HG02840 (cell line): Measurements from ENCODE around the gene LRFN5.
"Not testable (repeated sequence)": the region's sequence is repeated elsewhere in the genome, so short reads cannot be mapped to it uniquely, and the experiment has no call there.

Experiments used
- ATAC-seq: cut with Tn5 transposase; IDR thresholded peaks from one replicate; pipeline ENCODE4 v1.9.1; 2021; ENCODE audit warnings: mild to moderate bottlenecking, moderate library complexity, moderate number of reproducible peaks; ENCODE audit not compliant: unreplicated experiment, low FRiP score

Gene LRFN5

DNA sequence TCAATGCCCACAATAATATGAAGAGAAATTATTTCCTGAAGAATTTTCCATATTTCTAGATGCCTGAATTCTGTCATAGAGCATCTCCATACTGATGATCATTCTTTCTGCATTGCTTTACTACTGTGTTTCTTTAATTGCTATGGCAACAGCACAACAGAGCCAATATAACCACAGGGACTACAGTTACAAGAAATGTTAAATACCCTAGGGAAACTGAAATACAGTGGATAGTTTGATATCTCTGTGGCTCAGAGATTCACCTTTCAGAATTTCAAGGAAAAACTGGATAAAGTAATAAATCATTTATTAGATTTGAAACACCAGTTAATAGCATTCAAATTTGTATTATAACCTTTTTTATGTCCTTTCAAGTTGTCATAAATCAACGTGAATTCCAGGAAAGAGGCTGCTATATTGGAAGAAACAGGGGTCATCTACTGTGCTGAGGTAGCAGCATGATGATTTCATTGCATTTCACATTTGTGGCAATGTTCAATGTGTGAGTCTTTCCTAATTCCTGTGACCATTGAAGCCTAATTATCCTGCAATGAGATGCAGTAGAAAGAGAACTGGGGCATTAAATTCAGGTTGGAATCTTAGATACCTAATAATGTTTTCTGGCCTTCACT is 267.1 kb downstream of the LRFN5 start:
- no peak for ATAC-seq

GRCh38 chr14:41875116-41875515 is 268.4 kb downstream of the LRFN5 start:
- ATAC-seq: no peak

GRCh38 chr14:41878321-41878720 is 271.6 kb downstream of the LRFN5 start:
- ATAC-seq: no peak

DNA sequence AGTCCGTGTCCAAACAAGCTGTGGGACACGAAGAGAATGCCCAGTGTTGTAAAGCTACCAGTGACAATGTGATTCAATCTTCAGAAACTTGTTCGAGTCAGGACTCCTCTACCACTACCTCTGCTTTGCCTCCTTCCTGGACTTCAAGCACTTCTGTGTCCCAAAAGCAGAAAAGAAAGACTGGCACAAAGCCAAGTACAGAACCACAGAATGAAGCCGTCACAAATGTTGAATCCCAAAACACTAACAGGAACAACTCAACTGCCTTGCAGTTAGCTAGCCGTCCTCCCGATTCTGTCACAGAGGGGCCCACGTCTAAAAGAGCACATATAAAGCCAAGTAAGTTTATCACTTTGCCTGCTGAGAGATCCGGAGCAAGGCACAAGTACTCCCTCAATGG is 284.9 kb downstream of the LRFN5 start:
- ATAC-seq: no peak

- ATAC-seq: no peak
Observed at GRCh38 chr14:41899416-41899815, 292.7 kb downstream of the LRFN5 start.

DNA sequence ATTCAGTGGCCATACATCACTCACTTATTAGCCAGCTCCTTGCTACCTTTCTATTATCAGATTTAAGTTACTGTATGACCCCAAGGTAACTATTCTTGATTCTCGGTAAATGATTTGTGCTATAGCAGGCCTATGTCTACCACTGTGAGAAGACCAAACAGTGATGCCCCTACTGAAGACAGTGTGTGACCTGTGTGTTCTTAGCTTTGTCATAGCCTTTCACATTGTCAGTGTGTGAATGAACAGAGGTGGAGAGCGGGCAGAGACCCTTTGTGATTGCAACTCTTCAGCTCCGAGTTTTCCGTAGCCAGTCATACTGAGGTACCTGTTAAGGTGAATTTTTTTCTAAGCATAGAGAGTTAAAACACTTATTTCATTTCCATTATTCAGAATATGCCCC is 294.0 kb downstream of the LRFN5 start:
- ATAC-seq: no peak

- ATAC-seq: no peak
Observed at GRCh38 chr14:41901089-41901488, 294.4 kb downstream of the LRFN5 start.

DNA sequence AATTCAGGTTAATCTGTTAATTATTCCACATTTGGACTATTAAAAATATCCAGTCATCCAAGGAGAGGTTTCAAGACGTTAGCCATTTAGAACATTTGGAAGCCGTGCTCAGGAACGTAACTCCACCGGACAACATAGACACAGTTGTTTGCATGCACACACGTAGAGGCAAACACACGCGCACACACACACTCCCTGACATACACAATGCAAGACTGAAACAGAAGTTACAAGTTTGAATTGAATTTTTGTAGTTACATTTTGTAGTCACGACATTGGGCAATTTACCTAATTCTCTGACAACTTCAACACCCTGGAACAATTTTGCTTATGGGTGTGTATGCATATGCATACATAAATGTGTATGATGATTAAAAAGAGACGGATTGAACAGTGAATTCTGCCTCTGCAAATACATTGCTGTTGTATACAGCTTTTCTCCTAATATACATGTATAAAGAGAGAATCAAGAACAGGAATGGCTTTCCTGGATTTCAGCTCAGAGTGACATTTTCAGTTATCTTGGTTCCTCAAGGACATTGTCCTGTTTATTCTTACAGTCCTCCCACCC is 298.8 kb downstream of the LRFN5 start:
- ATAC-seq: no peak

DNA sequence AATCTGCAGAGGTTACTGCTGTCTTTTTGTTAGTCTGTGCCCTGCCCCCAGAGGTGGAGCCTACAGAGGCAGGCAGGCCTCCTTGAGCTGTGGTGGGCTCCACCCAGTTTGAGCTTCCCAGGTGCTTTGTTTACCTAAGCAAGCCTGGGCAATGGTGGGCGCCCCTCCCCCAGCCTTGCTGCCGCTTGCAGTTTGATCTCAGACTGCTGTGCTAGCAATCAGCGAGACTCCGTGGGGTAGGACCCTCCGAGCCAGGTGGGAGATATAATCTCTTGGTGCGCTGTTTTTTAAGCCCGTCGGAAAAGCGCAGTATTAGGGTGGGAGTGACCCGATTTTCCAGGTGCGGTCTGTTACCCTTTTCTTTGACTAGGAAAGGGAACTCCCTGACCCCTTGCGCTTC is 304.5 kb downstream of the LRFN5 start:
- ATAC-seq: not testable (repeated sequence)

GRCh38 chr14:41913398-41913797 is 306.7 kb downstream of the LRFN5 start:
- ATAC-seq: no peak

GRCh38 chr14:41915732-41916131 is 309.1 kb downstream of the LRFN5 start:
- no peak for ATAC-seq

DNA sequence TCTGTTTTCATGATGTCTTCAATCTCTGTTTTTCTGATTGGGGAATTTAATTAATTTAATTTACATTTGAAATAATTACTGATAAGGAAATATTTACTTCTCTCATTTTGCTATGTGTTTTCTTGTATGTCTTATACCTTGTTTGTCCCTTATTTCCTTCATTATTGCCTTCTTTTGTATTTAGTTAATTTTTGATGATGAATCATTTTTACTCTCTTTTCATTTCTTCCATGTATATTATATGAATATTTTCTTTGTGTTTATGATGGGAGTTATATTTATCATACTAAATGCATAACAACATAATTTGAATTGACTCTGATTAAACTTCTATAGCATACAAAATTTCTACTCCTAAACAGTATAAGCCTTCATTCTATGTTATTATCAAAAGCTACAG is 309.6 kb downstream of the LRFN5 start:
- no peak for ATAC-seq

DNA sequence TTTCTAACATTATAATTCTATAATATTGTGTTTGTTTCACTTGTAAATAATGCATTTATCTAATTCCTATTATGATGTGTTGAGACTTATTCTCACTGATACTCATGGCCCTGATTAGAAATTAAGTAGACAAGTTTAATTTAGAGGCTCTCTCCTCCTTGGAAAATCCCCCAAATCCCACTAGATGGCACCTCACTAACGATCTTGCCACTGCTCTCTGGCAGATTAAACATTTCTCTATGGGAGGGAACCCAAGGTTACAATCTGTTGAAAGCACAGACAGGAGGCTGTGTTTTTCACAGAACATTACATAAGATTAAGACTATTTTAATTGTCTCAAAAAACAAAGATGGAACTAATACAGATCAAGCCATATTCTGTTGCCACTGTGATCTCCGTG is 318.7 kb downstream of the LRFN5 start:
- ATAC-seq: no peak

- no peak for ATAC-seq
Observed at GRCh38 chr14:41950428-41951151, 343.9 kb downstream of the LRFN5 start.
